Ascending aorta (tissue), 2 donors: ENCODE data around the gene PER1. TPM values are rescaled to one million over a fixed set of nuclear protein-coding genes. Genes with fewer than 3 reads are reported as not detected.

Source experiments
- DNase-seq, 2 donors: peaks; one replicate each; pipeline ENCODE4 v3.0.0-alpha.2; 2019; ENCODE audit warnings: low spot score in 2 of 2
- H3K27ac ChIP-seq, 2 donors: fragments of 200-600 bp; sonication (generic); one replicate each; pipeline ENCODE4 v1.5.1; 2016 to 2017; ENCODE audit warnings: mild to moderate bottlenecking in 1 of 2
- H3K27me3 ChIP-seq: fragments of 200-600 bp; sonication (generic); one replicate; pipeline ENCODE4 v1.5.1; 2017
- H3K36me3 ChIP-seq, 2 donors: fragments of 200-600 bp; sonication (generic); one replicate each; pipeline ENCODE4 v1.5.1; 2016
- H3K4me1 ChIP-seq, 2 donors: fragments of 200-600 bp; sonication (generic); one replicate each; pipeline ENCODE4 v1.5.1; 2016 to 2017; ENCODE audit warnings: mild to moderate bottlenecking in 1 of 2
- H3K4me3 ChIP-seq, 2 donors: fragments of 200-600 bp; sonication (generic); one replicate each; pipeline ENCODE4 v1.5.1; 2016 to 2017; ENCODE audit warnings: mild to moderate bottlenecking in 1 of 2
- H3K9me3 ChIP-seq, 2 donors: fragments of 200-600 bp; sonication (generic); one replicate each; pipeline ENCODE4 v1.5.1; 2016
- CTCF ChIP-seq, 3 experiments: fragments of 200-600 bp in 2 of 3; fragments of 450-650 bp in 1 of 3; sonication (generic) in 2 of 3; IDR thresholded peaks; one replicate each; pipeline ENCODE4 v1.5.1; 2016 to 2019; ENCODE audit warnings: antibody characterized with exemption in 3 of 3, mild to moderate bottlenecking in 1 of 3, moderate library complexity in 1 of 3
- intact Hi-C: fragments of 100-400 bp; cut with DNase I; formaldehyde crosslinking; loops from one replicate; pipeline ENCODE4 v1.15.1; 2023
- total RNA-seq: library from RNA; depleted of rRNA; stranded (reverse); fragments of >200 nt; gene quantifications from one replicate; pipeline ENCODE4 v1.1.0, GENCODE V29; 2016

PER1 gene
- total RNA-seq, 1 donor from 2014 or later: 178 TPM

GRCh38 chr17:8153525-8153956, 1.3 kb upstream of the PER1 start:
- Histone ChIP-seq H3K27me3 (no peaks in the 10 kb centered on the region), H3K36me3 (peaks cover 37% of the 10 kb centered on the region in 2 donors), H3K27ac (peak overlapping the region; percentile 99), H3K4me3 (peak overlapping the region; percentile 80 to 90), H3K4me1 (peaks cover 15 to 53% of the 10 kb centered on the region in 2 donors), H3K9me3 (no peaks in the 10 kb centered on the region)
- DNase-seq: peak; percentile 74 to 94
- intact Hi-C loops: no loop called here
- TF ChIP-seq CTCF (IDR thresholded peaks at IDR 0.05): no peak

GRCh38 chr17:8153031-8153451, 837 bp upstream of the PER1 start:
- Histone ChIP-seq H3K4me3 (peak overlapping the region; percentile 80 to 90), H3K27ac (peak overlapping the region; percentile 99), H3K9me3 (no peaks in the 10 kb centered on the region), H3K27me3 (no peaks in the 10 kb centered on the region), H3K4me1 (peaks cover 15 to 53% of the 10 kb centered on the region in 2 donors), H3K36me3 (peaks cover 37 to 42% of the 10 kb centered on the region in 2 donors)
- TF ChIP-seq CTCF (IDR thresholded peaks at IDR 0.05): no peak
- peak in 1 of 2 donors; percentile 68 for DNase-seq
- intact Hi-C loops: no loop called here

GRCh38 chr17:8151641-8152111, 528 bp downstream of the PER1 start:
- no peak for TF ChIP-seq CTCF (IDR thresholded peaks at IDR 0.05)
- Histone ChIP-seq H3K4me1 (peaks cover 15 to 43% of the 10 kb centered on the region in 2 donors), H3K9me3 (no peaks in the 10 kb centered on the region), H3K36me3 (peaks cover 49 to 56% of the 10 kb centered on the region in 2 donors), H3K27me3 (no peaks in the 10 kb centered on the region), H3K4me3 (peak overlapping the region; percentile 80 to 90), H3K27ac (peak overlapping the region; percentile 99)
- peak; percentile 70 to 94 for DNase-seq
- intact Hi-C loops: loop anchor here (1.0 kb wide), 1 partner anchor 12 kb away; no protein-coding TSS in a partner anchor

- DNase-seq: peak; percentile 85 to 96
- no peak for TF ChIP-seq CTCF (IDR thresholded peaks at IDR 0.05)
- intact Hi-C loops: loop anchor here (1.0 kb wide), 1 partner anchor 12 kb away; no protein-coding TSS in a partner anchor
- H3K36me3 ChIP-seq: peaks cover 53 to 60% of the 10 kb centered on the region in 2 donors
- no peaks in the 10 kb centered on the region for H3K9me3 ChIP-seq
- H3K4me1 ChIP-seq: peaks cover 15 to 43% of the 10 kb centered on the region in 2 donors
- peak overlapping the region; percentile 99 for H3K27ac ChIP-seq
- peak overlapping the region; percentile 80 to 90 for H3K4me3 ChIP-seq
- no peaks in the 10 kb centered on the region for H3K27me3 ChIP-seq
Measured at GRCh38 chr17:8151120-8151640, 1.0 kb downstream of the PER1 start.

- no peak for TF ChIP-seq CTCF (IDR thresholded peaks at IDR 0.05)
- Histone ChIP-seq H3K27me3 (no peaks in the 10 kb centered on the region), H3K9me3 (no peaks in the 10 kb centered on the region), H3K27ac (peak overlapping the region; percentile 99), H3K4me3 (peak overlapping the region; percentile 80 to 90), H3K36me3 (peaks cover 61 to 63% of the 10 kb centered on the region in 2 donors), H3K4me1 (peaks cover 15 to 43% of the 10 kb centered on the region in 2 donors)
- DNase-seq: no peak
- intact Hi-C loops: loop anchor here (1.0 kb wide), 1 partner anchor 11 kb away; no protein-coding TSS in a partner anchor
Measured at GRCh38 chr17:8150194-8151119, 1.7 kb downstream of the PER1 start.
